ENCODE data around the gene COL23A1. TPM values are rescaled to one million over a fixed set of nuclear protein-coding genes. Genes with fewer than 3 reads are reported as not detected.
"Not testable (repeated sequence)": the region's sequence is repeated elsewhere in the genome, so short reads cannot be mapped to it uniquely, and the experiment has no call there.

COL23A1 gene
- total RNA-seq, 1 donor from 2014 or later: 0.32 TPM

GRCh38 chr5:178234750-178235587, 355.2 kb downstream of the COL23A1 start:
- no peak for ATAC-seq

GRCh38 chr5:178234121-178234749, 356.0 kb downstream of the COL23A1 start:
- no peak for ATAC-seq

- no peak for ATAC-seq
Observed at GRCh38 chr5:178232920-178233429, 357.2 kb downstream of the COL23A1 start.

GRCh38 chr5:178232124-178232919, 357.9 kb downstream of the COL23A1 start, which contains the start of gene PHYKPL:
TSS of gene PHYKPL (minus strand) at chr5:178232802. CDS start at chr5:178232550, 252 bp downstream.
- ATAC-seq: peak; percentile 65

- peak; percentile 3 for ATAC-seq
Observed at GRCh38 chr5:178231539-178232123, 358.6 kb downstream of the COL23A1 start.

- peak; percentile 3 for ATAC-seq
Observed at GRCh38 chr5:178230879-178231538, 359.2 kb downstream of the COL23A1 start.

GRCh38 chr5:178229861-178230260, 360.3 kb downstream of the COL23A1 start:
- ATAC-seq: no peak

- not testable (repeated sequence) for ATAC-seq
Observed at GRCh38 chr5:178229111-178229510, 361.1 kb downstream of the COL23A1 start.

- ATAC-seq: no peak
Observed at GRCh38 chr5:178228609-178229008, 361.6 kb downstream of the COL23A1 start.

GRCh38 chr5:178227929-178228328, 362.3 kb downstream of the COL23A1 start:
- ATAC-seq: no peak

- ATAC-seq: no peak
Observed at GRCh38 chr5:178227138-178227659, 363.0 kb downstream of the COL23A1 start.

- no peak for ATAC-seq
Observed at GRCh38 chr5:178225174-178225573, 365.0 kb downstream of the COL23A1 start.

- ATAC-seq: peak; percentile 2
Observed at GRCh38 chr5:178224403-178224802, 365.8 kb downstream of the COL23A1 start.

GRCh38 chr5:178223828-178224335, 366.3 kb downstream of the COL23A1 start:
- ATAC-seq: peak; percentile 27

- ATAC-seq: no peak
Observed at GRCh38 chr5:178223196-178223773, 366.9 kb downstream of the COL23A1 start.

GRCh38 chr5:178222292-178222691, 367.9 kb downstream of the COL23A1 start:
- ATAC-seq: no peak

GRCh38 chr5:178221853-178222252, 368.3 kb downstream of the COL23A1 start:
- peak; percentile 21 for ATAC-seq

- ATAC-seq: no peak
Observed at GRCh38 chr5:178221282-178221681, 368.9 kb downstream of the COL23A1 start.

GRCh38 chr5:178218827-178219226, 371.4 kb downstream of the COL23A1 start:
- no peak for ATAC-seq

GRCh38 chr5:178218237-178218776, 371.9 kb downstream of the COL23A1 start:
- no peak for ATAC-seq

- ATAC-seq: no peak
Observed at GRCh38 chr5:178216779-178217178, 373.4 kb downstream of the COL23A1 start.
